ENCODE data around the gene FBXO10.
"Not testable (repeated sequence)": the region's sequence is repeated elsewhere in the genome, so short reads cannot be mapped to it uniquely, and the experiment has no call there.

FBXO10 gene

GRCh38 chr9:37477443-37477842, 98.7 kb downstream of the FBXO10 start:
- DNase-seq: not testable (repeated sequence)

DNA sequence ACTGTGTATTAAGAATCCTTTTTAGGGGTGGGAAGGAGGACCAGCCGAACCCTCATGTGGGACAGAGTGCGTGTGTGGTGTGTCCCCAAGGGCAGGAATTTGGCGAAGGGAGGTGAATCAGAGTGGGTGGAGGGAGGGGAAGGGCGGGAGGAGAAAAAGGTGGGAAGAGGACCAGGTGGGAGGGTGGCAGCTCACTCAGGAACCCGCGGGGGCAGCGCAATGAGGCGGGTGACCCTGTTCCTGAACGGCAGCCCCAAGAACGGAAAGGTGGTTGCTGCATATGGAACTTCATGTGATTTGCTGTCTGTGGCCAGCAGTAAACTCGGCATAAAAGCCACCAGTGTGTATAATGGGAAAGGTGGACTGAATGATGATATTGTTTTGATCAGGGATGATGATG, 99.2 kb downstream of the FBXO10 start:
- no peak for DNase-seq

- no peak for DNase-seq
Observed at GRCh38 chr9:37474438-37474837, 101.7 kb downstream of the FBXO10 start.

GRCh38 chr9:37473982-37474381, 102.2 kb downstream of the FBXO10 start:
- not testable (repeated sequence) for DNase-seq

DNA sequence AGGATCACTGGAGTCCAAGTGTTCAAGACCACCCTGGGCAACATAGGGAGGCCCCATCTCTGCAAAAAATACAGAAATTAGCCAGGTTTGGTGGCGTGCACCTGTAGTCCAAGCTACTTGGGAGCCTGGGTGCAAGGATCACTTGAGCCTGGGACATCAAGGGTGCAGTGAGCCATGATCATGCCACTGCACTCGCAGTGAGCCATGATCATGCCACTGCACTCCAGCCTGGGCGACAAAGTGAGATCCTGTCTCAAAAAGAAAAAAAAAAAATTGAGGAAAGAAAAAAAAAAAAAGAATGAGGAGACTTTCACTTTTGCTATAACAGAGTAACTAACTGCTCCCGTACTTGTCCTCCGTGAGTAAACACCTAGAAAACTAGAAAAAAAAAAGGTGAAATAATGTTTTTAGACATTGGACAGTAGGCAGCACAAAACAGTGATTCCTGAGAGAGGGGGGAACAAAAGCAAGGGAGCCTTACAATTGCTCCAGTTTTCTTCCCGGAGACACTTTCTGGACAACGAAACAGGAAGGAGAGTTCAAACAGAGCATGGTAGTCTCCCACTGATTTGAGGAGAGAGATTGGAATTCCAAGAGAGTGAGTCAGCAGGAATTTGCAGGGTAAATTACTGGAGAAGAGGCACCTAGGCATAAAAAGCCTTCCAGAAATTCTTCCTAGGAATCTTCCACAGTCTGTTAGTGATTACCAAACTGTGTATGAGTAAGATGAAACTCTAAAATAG, 104.1 kb downstream of the FBXO10 start:
- DNase-seq: peak in 1 of 4 experiments; percentile 36

DNA sequence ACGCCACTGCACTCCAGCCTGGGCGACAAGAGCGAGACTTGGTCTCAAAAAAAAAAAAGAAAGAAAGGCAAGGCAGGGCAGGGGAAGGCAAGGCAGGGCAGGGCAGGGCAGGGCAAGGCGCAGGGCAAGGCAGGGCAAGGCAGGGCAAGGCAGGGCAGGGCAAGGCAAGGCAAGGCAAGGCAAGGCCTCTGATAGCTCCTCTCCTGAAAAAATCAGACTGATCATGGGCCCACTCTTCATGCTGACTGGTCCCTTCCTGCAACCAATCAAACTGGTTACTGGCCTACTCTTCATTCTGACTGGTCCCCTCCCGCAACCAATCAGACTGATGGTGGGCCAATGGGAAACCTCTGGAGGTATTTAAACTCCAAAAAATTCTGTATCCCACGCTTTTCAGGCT, 107.6 kb downstream of the FBXO10 start:
- no peak for DNase-seq

DNA sequence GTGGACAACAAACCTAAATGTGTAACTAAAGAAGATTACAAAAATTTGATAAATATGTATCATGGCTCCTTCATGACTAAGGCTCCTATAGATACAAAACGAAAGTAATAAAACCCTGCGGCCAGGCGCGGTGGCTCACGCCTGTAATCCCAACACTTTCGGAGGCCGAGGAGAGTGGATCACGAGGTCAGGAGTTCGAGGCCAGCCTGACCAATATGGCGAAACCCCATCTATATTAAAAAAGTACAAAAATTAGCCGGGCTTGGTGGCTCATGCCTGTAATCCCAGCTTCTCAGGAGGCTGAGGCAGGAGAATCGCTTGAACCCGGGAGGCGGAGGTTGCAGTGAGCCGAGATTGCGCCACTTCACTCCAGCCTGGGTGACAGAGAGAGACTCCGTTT, 108.7 kb downstream of the FBXO10 start:
- DNase-seq: not testable (repeated sequence)

DNA sequence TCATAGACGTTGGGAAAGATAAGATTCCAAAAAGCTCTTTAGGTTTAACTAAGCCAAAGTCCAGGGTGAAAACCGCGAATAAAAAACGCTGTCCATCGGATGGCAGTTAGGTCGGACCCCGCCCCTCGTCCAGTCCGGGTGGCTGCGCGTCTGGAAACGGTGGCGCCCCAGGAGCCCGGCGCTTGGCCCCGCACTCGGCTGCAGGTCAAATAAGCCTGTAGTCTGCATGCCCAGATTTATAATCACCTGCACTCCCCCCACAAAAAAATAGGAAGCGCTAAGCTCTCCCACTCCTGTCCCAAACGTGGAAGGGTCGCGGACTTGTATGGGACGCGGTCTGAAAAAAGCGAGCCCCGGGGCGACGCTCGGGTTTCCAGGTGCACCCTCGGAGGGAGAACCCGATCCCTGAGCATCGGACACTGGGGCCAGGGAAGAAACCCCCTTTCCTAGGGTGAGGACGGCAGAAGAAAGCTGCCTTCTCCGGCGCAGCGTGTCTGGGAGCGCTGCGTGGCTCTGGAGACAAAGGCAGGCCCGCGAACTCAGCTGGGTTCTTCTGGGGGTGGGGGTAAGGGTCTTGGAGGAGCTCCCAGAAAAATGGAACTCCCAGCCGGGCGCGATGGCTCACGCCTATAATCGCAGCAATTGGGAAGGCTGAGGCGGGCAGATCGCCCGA, 110.0 kb downstream of the FBXO10 start:
- DNase-seq: peak; percentile 63 to 69 (median 65)

- peak; percentile 99 to 100 (median 99) for DNase-seq
Observed at GRCh38 chr9:37465249-37466036, 110.7 kb downstream of the FBXO10 start, which contains the start of gene ZBTB5. Gene ZBTB5, minus strand, starts transcription at chr9:37465450. Its CDS starts 22,899 bp downstream, at chr9:37442551.

- peak; percentile 63 to 79 (median 67) for DNase-seq
Observed at GRCh38 chr9:37464426-37465248, 111.5 kb downstream of the FBXO10 start.

DNA sequence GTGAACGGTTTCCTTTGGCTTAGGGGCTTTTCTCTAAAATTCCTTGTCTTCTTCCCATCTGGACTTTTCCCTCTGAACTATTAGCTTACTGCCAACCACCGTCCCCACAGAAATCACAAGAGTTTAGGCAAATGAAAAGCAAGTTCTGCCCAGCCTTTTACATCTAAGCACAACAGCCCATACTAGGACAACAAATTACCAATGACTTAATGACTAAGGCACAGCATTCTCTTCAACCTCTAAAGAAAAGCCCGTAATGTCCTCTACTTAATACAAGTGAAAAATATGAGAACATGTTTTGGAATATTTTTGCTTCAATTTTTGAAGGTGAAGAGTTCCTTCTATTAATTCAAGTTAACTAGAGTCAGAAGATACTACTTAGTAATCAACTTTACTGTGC, 112.2 kb downstream of the FBXO10 start:
- DNase-seq: no peak

Measured in suppressor macrophage (primary cell).